Kidney (tissue), 14 donors: ENCODE measurements around the gene DLL4. TPM values are rescaled to one million over a fixed set of nuclear protein-coding genes. Genes with fewer than 3 reads are reported as not detected.

Experiments used
- DNase-seq, 5 donors: peaks; one replicate each; pipeline ENCODE4 v3.0.0-alpha.2; 2013 to 2020
- FAIRE-seq: peaks from 2 replicates; lab custom pipeline; 2012; peaks lifted over from hg19 to GRCh38; lab: Jason Lieb, UNC
- H3K27ac ChIP-seq, 2 donors: one replicate each; pipeline ENCODE4 v1.7.0; 2013; ENCODE audit warnings: low read depth in 2 of 2, low read length in 2 of 2, inconsistent platforms in 1 of 2
- H3K27me3 ChIP-seq: one replicate; pipeline ENCODE4 v1.7.1; 2013; ENCODE audit warnings: low read length, inconsistent platforms; ENCODE audit not compliant: control insufficient read depth, insufficient read depth
- H3K36me3 ChIP-seq, 3 donors: one replicate each; pipeline versions ENCODE4 v1.7.0 to v1.7.1; 2013; ENCODE audit warnings: low read length in 3 of 3, control low read depth in 1 of 3, inconsistent platforms in 1 of 3; ENCODE audit not compliant: insufficient read depth in 3 of 3, control insufficient read depth in 2 of 3
- H3K4me1 ChIP-seq, 3 donors: one replicate each; pipeline versions ENCODE4 v1.7.0 to v1.7.1; 2013; ENCODE audit warnings: low read length in 3 of 3, inconsistent platforms in 1 of 3, low read depth in 1 of 3; ENCODE audit not compliant: control insufficient read depth in 2 of 3, insufficient read depth in 2 of 3
- H3K4me3 ChIP-seq, 3 donors: one replicate each; pipeline versions ENCODE4 v1.7.0 to v1.8.1; 2013; ENCODE audit warnings: low read length in 3 of 3, control low read depth in 1 of 3, inconsistent platforms in 1 of 3
- H3K9ac ChIP-seq, 3 donors: one replicate each; pipeline versions ENCODE4 v1.7.0 to v1.7.1; 2013; ENCODE audit warnings: low read length in 3 of 3, control low read depth in 1 of 3, inconsistent platforms in 1 of 3
- H3K9me3 ChIP-seq, 3 donors: one replicate each; pipeline versions ENCODE4 v1.7.0 to v1.7.1; 2013; ENCODE audit warnings: low read length in 3 of 3, control low read depth in 1 of 3, inconsistent platforms in 1 of 3; ENCODE audit not compliant: control insufficient read depth in 2 of 3, insufficient read depth in 1 of 3
- CTCF ChIP-seq: IDR thresholded peaks from 3 replicates; pipeline ENCODE4 v1.5.1; 2012; ENCODE audit warnings: mild to moderate bottlenecking, moderate library complexity, borderline replicate concordance; ENCODE audit not compliant: insufficient read depth; ENCODE audit errors: extremely low read depth
- intact Hi-C: fragments of 100-400 bp; cut with DNase I; formaldehyde crosslinking; loops from one replicate; pipeline ENCODE4 v1.11.1; 2022
- polyA plus RNA-seq: library from polyadenylated mRNA; stranded (reverse); fragments of 350-450 nt; fragmentation: Illumina TruSeq; extraction: RNeasy Lipid Tissue Mini Kit (QIAGEN cat#74804); gene quantifications from one replicate; pipeline ENCODE4 v1.2.3, GENCODE V29; 2014; ENCODE audit warnings: low read depth, low replicate concordance; ENCODE audit not compliant: insufficient read depth
- total RNA-seq: library from RNA; stranded (reverse); fragmentation: NEBNext Ultra II Directional; extraction: Animal tissue kit (Norgen Biotek cat#: 25700); gene quantifications from one replicate; pipeline ENCODE4 v1.2.1, GENCODE V29; 2021
- donor health status: control.
- donor health status: control.
- donor health status: control.
- donor health status: control.
- donor health status: control.
- donor health status: DM: yes; HTN: yes; CAD: no.
- donor health status: Normal renal cell carcinoma (clear cell type).

The DLL4 gene
- total and polyA plus RNA-seq, 2 donors from 2014 or later = 5.8 to 9.4 TPM

- Histone ChIP-seq H3K4me3 (no peak overlapping the region), H3K27me3 (no peaks in the 10 kb centered on the region), H3K27ac (no peak overlapping the region), H3K4me1 (no peaks in the 10 kb centered on the region), H3K9ac (no peak overlapping the region), H3K9me3 (no peaks in the 10 kb centered on the region), H3K36me3 (peaks cover 10 to 73% (median 58%) of the 10 kb centered on the region in 3 donors)
- intact Hi-C loops = no loop called here
- no peak for TF ChIP-seq CTCF
- DNase-seq = no peak
- FAIRE-seq = no peak
Measured at GRCh38 chr15:40984406-40984805, 55.3 kb downstream of the DLL4 start.

GRCh38 chr15:40984964-40985363 lies 55.8 kb downstream of the DLL4 start:
- H3K27me3 ChIP-seq = no peaks in the 10 kb centered on the region
- TF ChIP-seq CTCF = no peak
- H3K4me1 ChIP-seq = no peaks in the 10 kb centered on the region
- no peak overlapping the region for H3K4me3 ChIP-seq
- H3K36me3 ChIP-seq = peaks cover 10 to 68% (median 53%) of the 10 kb centered on the region in 3 donors
- intact Hi-C loops = no loop called here
- FAIRE-seq (no peak), DNase-seq (no peak)
- H3K9me3 ChIP-seq = no peaks in the 10 kb centered on the region
- H3K27ac ChIP-seq = no peak overlapping the region
- no peak overlapping the region for H3K9ac ChIP-seq

- intact Hi-C loops = no loop called here
- H3K36me3 ChIP-seq = peaks cover 13 to 60% (median 46%) of the 10 kb centered on the region in 3 donors
- H3K27ac ChIP-seq = no peak overlapping the region
- H3K9ac ChIP-seq = no peak overlapping the region
- H3K9me3 ChIP-seq = no peaks in the 10 kb centered on the region
- H3K27me3 ChIP-seq = no peaks in the 10 kb centered on the region
- FAIRE-seq = no peak
- no peak overlapping the region for H3K4me3 ChIP-seq
- TF ChIP-seq CTCF = no peak
- no peak for DNase-seq
- no peaks in the 10 kb centered on the region for H3K4me1 ChIP-seq
Measured at GRCh38 chr15:40985541-40986330, 56.6 kb downstream of the DLL4 start.

GRCh38 chr15:40986820-40987219 lies 57.7 kb downstream of the DLL4 start:
- FAIRE-seq (no peak), DNase-seq (no peak)
- intact Hi-C loops = no loop called here
- Histone ChIP-seq H3K27ac (no peak overlapping the region), H3K4me1 (no peaks in the 10 kb centered on the region), H3K9ac (no peak overlapping the region), H3K4me3 (no peak overlapping the region), H3K36me3 (peaks cover 9 to 50% (median 37%) of the 10 kb centered on the region in 3 donors), H3K9me3 (no peaks in the 10 kb centered on the region), H3K27me3 (no peaks in the 10 kb centered on the region)
- no peak for TF ChIP-seq CTCF
